HEK293T (cell line): Measurements from ENCODE around the gene LSP1.

Experiments used
- CTCF ChIA-PET: fragments of 350-600 bp; formaldehyde crosslinking; extraction: SDS; loops from one replicate; lab custom pipeline; 2021; ENCODE audit warnings: antibody characterized with exemption, inconsistent platforms; lab: Yijun Ruan, JAX
- POLR2A ChIA-PET: fragments of 350-600 bp; formaldehyde crosslinking; extraction: SDS; loops from one replicate; lab custom pipeline; 2020; ENCODE audit warnings: antibody characterized with exemption, inconsistent platforms; lab: Yijun Ruan, JAX
- DNase-seq: peaks from one replicate; pipeline ENCODE4 v3.0.0; 2012; ENCODE audit warnings: mixed read lengths; ENCODE audit errors: extremely low spot score
- ARNT ChIP-seq: fragments of 450-650 bp; IDR thresholded peaks from 2 replicates; pipeline ENCODE4 v1.6.1; 2017; ENCODE audit warnings: mild to moderate bottlenecking
- BHLHE40 ChIP-seq: fragments of 450-650 bp; IDR thresholded peaks from 2 replicates; pipeline ENCODE4 v1.6.1; 2016; ENCODE audit warnings: mild to moderate bottlenecking, moderate library complexity, borderline replicate concordance
- CTBP1 ChIP-seq: fragments of 450-650 bp; IDR thresholded peaks from 2 replicates; pipeline ENCODE4 v1.6.1; 2016; ENCODE audit warnings: borderline replicate concordance
- ELF4 ChIP-seq: fragments of 450-650 bp; IDR thresholded peaks from 2 replicates; pipeline ENCODE4 v1.6.1; 2017; ENCODE audit warnings: antibody characterized with exemption
- FOXA1 ChIP-seq: fragments of 450-650 bp; IDR thresholded peaks from 2 replicates; pipeline ENCODE4 v1.6.1; 2016; ENCODE audit warnings: mild to moderate bottlenecking
- FOXK2 ChIP-seq: fragments of 450-650 bp; IDR thresholded peaks from 2 replicates; pipeline ENCODE4 v1.6.1; 2016; ENCODE audit warnings: mild to moderate bottlenecking
- FOXM1 ChIP-seq: fragments of 450-650 bp; IDR thresholded peaks from 2 replicates; pipeline ENCODE4 v1.6.1; 2017; ENCODE audit warnings: mild to moderate bottlenecking, borderline replicate concordance
- HDGF ChIP-seq: fragments of 450-650 bp; IDR thresholded peaks from 2 replicates; pipeline ENCODE4 v1.6.1; 2017; ENCODE audit warnings: antibody characterized with exemption, borderline replicate concordance
- L3MBTL2 ChIP-seq: fragments of 450-650 bp; conservative IDR thresholded peaks from 2 replicates; pipeline ENCODE4 v1.6.1; 2016; ENCODE audit warnings: mild to moderate bottlenecking
- LEF1 ChIP-seq: fragments of 450-650 bp; IDR thresholded peaks from 2 replicates; pipeline ENCODE4 v1.6.1; 2017; ENCODE audit warnings: mild to moderate bottlenecking, borderline replicate concordance
- NFRKB ChIP-seq: fragments of 450-650 bp; IDR thresholded peaks from 2 replicates; pipeline ENCODE4 v1.6.1; 2016; ENCODE audit warnings: mild to moderate bottlenecking, moderate library complexity
- SP1 ChIP-seq: fragments of 450-650 bp; IDR thresholded peaks from 2 replicates; pipeline ENCODE4 v1.6.1; 2017
- SUZ12 ChIP-seq: fragments of 450-650 bp; IDR thresholded peaks from 2 replicates; pipeline ENCODE4 v1.6.1; 2016; ENCODE audit warnings: mild to moderate bottlenecking
- TARDBP ChIP-seq: fragments of 450-650 bp; IDR thresholded peaks from 2 replicates; pipeline ENCODE4 v1.6.1; 2016
- ZNF384 ChIP-seq: fragments of 450-650 bp; IDR thresholded peaks from 2 replicates; pipeline ENCODE4 v1.6.1; 2016
- TF ChIP-seq, protein P1 (sequence below): fragments of 450-650 bp; IDR thresholded peaks from 2 replicates; pipeline ENCODE4 v1.6.1; 2016

Gene LSP1

GRCh38 chr11:1858154-1858553, 5.3 kb downstream of the LSP1 start:
- TF ChIP-seq, protein P1, sequence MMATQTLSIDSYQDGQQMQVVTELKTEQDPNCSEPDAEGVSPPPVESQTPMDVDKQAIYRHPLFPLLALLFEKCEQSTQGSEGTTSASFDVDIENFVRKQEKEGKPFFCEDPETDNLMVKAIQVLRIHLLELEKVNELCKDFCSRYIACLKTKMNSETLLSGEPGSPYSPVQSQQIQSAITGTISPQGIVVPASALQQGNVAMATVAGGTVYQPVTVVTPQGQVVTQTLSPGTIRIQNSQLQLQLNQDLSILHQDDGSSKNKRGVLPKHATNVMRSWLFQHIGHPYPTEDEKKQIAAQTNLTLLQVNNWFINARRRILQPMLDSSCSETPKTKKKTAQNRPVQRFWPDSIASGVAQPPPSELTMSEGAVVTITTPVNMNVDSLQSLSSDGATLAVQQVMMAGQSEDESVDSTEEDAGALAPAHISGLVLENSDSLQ: no peak
- TF ChIP-seq ZNF384 (no peak), ARNT (no peak), NFRKB (no peak), L3MBTL2 (no peak), FOXK2 (no peak)
- ChIA-PET POLR2A (no interaction called here), CTCF (interaction anchor here (0.6 to 1.0 kb wide), 2 partner anchors 69 to 164 kb away, joined by 3 read pairs; no protein-coding TSS in a partner anchor)
- DNase-seq: no peak

DNA sequence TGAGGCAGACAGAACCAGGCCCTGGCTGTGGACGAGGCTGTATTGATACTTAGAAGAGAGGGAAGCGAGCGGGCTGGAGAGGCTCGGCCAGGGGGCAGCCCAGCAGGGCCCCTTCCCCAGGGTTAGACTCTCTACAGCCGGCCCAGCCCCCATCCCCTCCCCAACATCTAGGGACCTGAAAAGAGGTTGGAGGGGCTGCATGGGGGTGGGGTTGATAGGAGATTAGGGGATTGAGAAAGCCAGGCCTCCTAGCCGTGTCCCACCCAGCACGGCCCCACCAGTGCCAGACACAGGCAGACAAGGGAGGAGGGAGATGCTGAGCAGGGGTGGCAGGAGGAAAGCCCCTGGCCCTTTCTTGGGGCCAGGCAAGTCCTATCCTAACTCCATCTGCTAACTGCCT, 5.7 kb downstream of the LSP1 start:
- ChIA-PET CTCF (interaction anchor here (0.6 kb wide), 1 partner anchor 163 kb away, joined by 3 read pairs; no protein-coding TSS in a partner anchor), POLR2A (no interaction called here)
- DNase-seq: no peak
- TF ChIP-seq, protein P1: no peak
- TF ChIP-seq ARNT (no peak), FOXM1 (no peak), CTBP1 (no peak), L3MBTL2 (no peak), NFRKB (no peak), LEF1 (no peak), ELF4 (no peak), HDGF (no peak), SUZ12 (no peak), ZNF384 (no peak), BHLHE40 (no peak), SP1 (no peak), FOXK2 (no peak), TARDBP (no peak), FOXA1 (no peak)

DNA sequence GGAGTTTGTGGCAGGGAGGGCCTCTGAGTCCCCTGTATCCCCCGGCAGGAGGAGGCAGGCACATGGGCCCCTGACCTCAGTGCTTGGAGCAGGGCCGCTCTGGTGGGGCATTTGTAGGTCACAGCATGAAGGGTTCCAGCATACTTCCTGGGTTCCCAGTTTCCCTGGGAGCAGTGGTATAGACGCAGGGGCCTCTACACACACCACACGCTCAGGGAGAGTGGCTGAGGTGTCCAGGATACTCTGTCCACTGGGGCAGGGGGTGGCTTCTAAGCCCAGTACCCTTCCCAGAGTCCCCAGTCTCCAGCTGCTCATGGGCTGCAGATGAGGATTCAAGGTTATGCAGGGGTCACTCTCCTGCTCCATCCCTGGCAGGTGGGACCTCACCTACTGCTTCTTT, 6.1 kb downstream of the LSP1 start:
- POLR2A ChIA-PET: no interaction called here
- no peak for DNase-seq
- CTCF ChIA-PET: no interaction called here
- TF ChIP-seq FOXK2 (no peak), ZNF384 (no peak), L3MBTL2 (no peak), FOXM1 (no peak), NFRKB (no peak), ELF4 (no peak), CTBP1 (no peak)

DNA sequence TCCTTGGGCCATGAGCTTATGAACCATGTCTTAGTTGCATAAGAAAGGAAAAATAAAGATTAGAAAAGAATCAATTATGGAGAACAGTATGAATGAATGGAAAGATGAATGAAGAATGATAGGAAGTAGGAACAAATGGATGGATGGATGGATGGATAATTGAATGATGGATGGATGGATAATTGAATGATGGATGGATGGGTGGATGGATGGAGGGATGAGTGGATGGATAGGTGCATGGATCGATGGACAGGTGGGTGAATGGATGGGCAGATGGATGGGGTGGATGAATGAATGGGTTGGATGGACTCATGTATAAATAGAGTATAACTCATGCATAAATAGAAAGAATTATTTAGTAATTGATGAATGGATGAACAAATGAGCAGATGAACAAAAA, 7.2 kb downstream of the LSP1 start:
- CTCF ChIA-PET: no interaction called here

GRCh38 chr11:1861435-1862411, 8.8 kb downstream of the LSP1 start:
- CTCF ChIA-PET: no interaction called here
- POLR2A ChIA-PET: no interaction called here
- DNase-seq: no peak
- TF ChIP-seq ARNT (no peak), LEF1 (no peak), ZNF384 (no peak), SP1 (no peak)

More for the DNA sequence above, 7.2 kb downstream of the LSP1 start:
- POLR2A ChIA-PET: no interaction called here
- TF ChIP-seq ELF4: no peak
- no peak for TF ChIP-seq ARNT
- TF ChIP-seq FOXK2: no peak
- TF ChIP-seq SP1: no peak
- TF ChIP-seq CTBP1: no peak
- no peak for TF ChIP-seq TARDBP
- no peak for TF ChIP-seq ZNF384
- TF ChIP-seq NFRKB: no peak
- no peak for TF ChIP-seq FOXM1
- no peak for TF ChIP-seq FOXA1
- no peak for TF ChIP-seq BHLHE40
- no peak for TF ChIP-seq L3MBTL2
- no peak for TF ChIP-seq SUZ12
- TF ChIP-seq, protein P1: no peak
- no peak for TF ChIP-seq LEF1
- TF ChIP-seq HDGF: no peak
- DNase-seq: no peak

DNA sequence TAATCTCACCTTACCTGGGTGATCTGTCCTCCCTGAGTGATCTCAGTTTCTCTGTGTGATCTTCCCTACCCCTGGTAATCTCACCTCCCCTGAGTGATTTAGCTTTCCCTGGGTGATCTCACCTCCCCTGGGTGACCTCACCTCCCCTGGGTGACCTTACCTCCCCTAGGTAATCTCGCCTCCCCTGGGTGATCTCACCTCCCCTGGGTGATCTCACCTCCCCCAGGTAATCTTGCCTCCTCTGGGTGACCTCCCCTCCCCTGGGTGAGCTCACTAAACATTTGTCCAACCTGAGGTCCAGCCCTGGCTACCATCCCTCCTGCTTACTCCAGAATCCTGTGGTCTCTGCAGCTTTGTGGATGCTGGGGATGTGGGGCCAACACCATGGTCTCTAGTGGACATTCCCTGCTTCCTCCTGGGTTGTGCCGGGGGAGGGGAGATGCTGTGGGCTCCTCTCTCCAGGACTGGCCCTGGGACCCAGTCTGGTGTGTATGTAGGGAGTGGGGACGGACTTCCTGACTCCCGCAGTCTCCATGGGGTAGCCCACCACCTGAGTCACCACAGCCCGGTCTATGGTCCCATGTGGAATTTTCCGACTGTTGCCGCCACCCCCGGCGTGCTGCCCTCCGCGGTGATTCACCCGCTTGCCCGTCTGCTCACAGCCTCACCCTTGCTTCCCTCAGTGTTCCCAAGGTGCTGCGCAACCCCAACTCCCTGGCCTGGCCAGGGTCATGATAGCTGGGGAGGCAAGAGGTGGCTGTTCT, 9.9 kb downstream of the LSP1 start:
- no peak for TF ChIP-seq FOXA1
- no peak for TF ChIP-seq TARDBP
- TF ChIP-seq CTBP1: no peak
- TF ChIP-seq ARNT: no peak
- no peak for TF ChIP-seq FOXK2
- TF ChIP-seq ELF4: no peak
- TF ChIP-seq SP1: no peak
- TF ChIP-seq SUZ12: no peak
- TF ChIP-seq LEF1: no peak
- no peak for TF ChIP-seq FOXM1
- no peak for TF ChIP-seq ZNF384
- no peak for TF ChIP-seq L3MBTL2
- TF ChIP-seq BHLHE40: no peak
- ChIA-PET CTCF (interaction anchor here (1.3 kb wide), 1 partner anchor 14 kb away, joined by 7 read pairs; no protein-coding TSS in a partner anchor), POLR2A (no interaction called here)
- DNase-seq: no peak
